ENCODE measurements around the gene RITA1. TPM values are rescaled to one million over a fixed set of nuclear protein-coding genes. Genes with fewer than 3 reads are reported as not detected.

Gene RITA1
- total RNA-seq, 1 donor from 2014 or later = 15.2 TPM

GRCh38 chr12:113228394-113229028 lies 43.0 kb downstream of the RITA1 start:
- peaks cover 15% of the 10 kb centered on the region for H3K4me1 Mint-ChIP-seq
- H3K4me3 Mint-ChIP-seq = no peak overlapping the region
- peaks cover 23% of the 10 kb centered on the region for H3K36me3 Mint-ChIP-seq
- H3K27me3 Mint-ChIP-seq (ENCODE audit: low read depth) = no peaks in the 10 kb centered on the region
- H3K9me3 Mint-ChIP-seq = no peaks in the 10 kb centered on the region
- no peak for DNase-seq (ENCODE audit: low spot score in 2 of 2, unreplicated experiment in 2 of 2)
- no peak for TF ChIP-seq CTCF (IDR thresholded peaks at IDR 0.05; ENCODE audit: unreplicated experiment)
- peak overlapping the region; percentile 69 for H3K27ac Mint-ChIP-seq

- no peaks in the 10 kb centered on the region for H3K27me3 Mint-ChIP-seq (ENCODE audit: low read depth)
- H3K36me3 Mint-ChIP-seq = peaks cover 30% of the 10 kb centered on the region
- no peak overlapping the region for H3K4me3 Mint-ChIP-seq
- TF ChIP-seq CTCF (IDR thresholded peaks at IDR 0.05; ENCODE audit: unreplicated experiment) = no peak
- H3K27ac Mint-ChIP-seq = no peak overlapping the region
- no peak for DNase-seq (ENCODE audit: low spot score in 2 of 2, unreplicated experiment in 2 of 2)
- no peaks in the 10 kb centered on the region for H3K9me3 Mint-ChIP-seq
- peaks cover 16% of the 10 kb centered on the region for H3K4me1 Mint-ChIP-seq
Observed at GRCh38 chr12:113230315-113231234, 45.1 kb downstream of the RITA1 start.

- Mint-ChIP-seq H3K27me3 (ENCODE audit: low read depth) (no peaks in the 10 kb centered on the region), H3K9me3 (no peaks in the 10 kb centered on the region), H3K36me3 (peaks cover 30% of the 10 kb centered on the region), H3K4me3 (no peak overlapping the region), H3K27ac (peak overlapping the region; percentile 56), H3K4me1 (peaks cover 16% of the 10 kb centered on the region)
- no peak for TF ChIP-seq CTCF (IDR thresholded peaks at IDR 0.05; ENCODE audit: unreplicated experiment)
- DNase-seq (ENCODE audit: low spot score in 2 of 2, unreplicated experiment in 2 of 2) = no peak
Observed at GRCh38 chr12:113231235-113232088, 45.9 kb downstream of the RITA1 start.

GRCh38 chr12:113232089-113232839 lies 46.7 kb downstream of the RITA1 start:
- no peak for TF ChIP-seq CTCF (IDR thresholded peaks at IDR 0.05; ENCODE audit: unreplicated experiment)
- Mint-ChIP-seq H3K27ac (no peak overlapping the region), H3K9me3 (no peaks in the 10 kb centered on the region), H3K36me3 (peaks cover 30% of the 10 kb centered on the region), H3K4me1 (peaks cover 16% of the 10 kb centered on the region), H3K4me3 (no peak overlapping the region), H3K27me3 (ENCODE audit: low read depth) (no peaks in the 10 kb centered on the region)
- no peak for DNase-seq (ENCODE audit: low spot score in 2 of 2, unreplicated experiment in 2 of 2)

All from mesothelial cell of epicardium (in vitro differentiated cells).